H9 (cell line): Measurements from ENCODE around the gene HDAC7. TPM values are rescaled to one million over a fixed set of nuclear protein-coding genes. Genes with fewer than 3 reads are reported as not detected.
A peak's percentile ranks its signal among the peaks of the same experiment; 100 is the strongest.

Experiments
- DNase-seq: peaks from one replicate; pipeline ENCODE4 v3.0.0-alpha.2; 2017
- H2AFZ ChIP-seq: one replicate; pipeline ENCODE4 v1.6.1; 2013; ENCODE audit warnings: mild to moderate bottlenecking, low read length, control low read depth, moderate library complexity
- H2AK5ac ChIP-seq: 2 replicates; pipeline ENCODE4 v1.6.1; 2013; ENCODE audit warnings: low read length, control low read depth, mixed read lengths; ENCODE audit not compliant: insufficient read length
- H2BK120ac ChIP-seq: one replicate; pipeline ENCODE4 v1.6.1; 2013; ENCODE audit warnings: low read depth, mild to moderate bottlenecking, low read length, control low read depth, inconsistent platforms; ENCODE audit not compliant: poor library complexity, severe bottlenecking
- H2BK12ac ChIP-seq: 2 replicates; pipeline ENCODE4 v1.6.1; 2013; ENCODE audit warnings: low read length, control low read depth, mixed read lengths, low read depth; ENCODE audit not compliant: insufficient read length
- H2BK15ac ChIP-seq: 2 replicates; pipeline ENCODE4 v1.6.1; 2013; ENCODE audit warnings: low read depth, low read length, control low read depth
- H2BK20ac ChIP-seq: one replicate; pipeline ENCODE4 v1.6.1; 2013; ENCODE audit warnings: low read depth, mild to moderate bottlenecking, low read length, control low read depth, inconsistent platforms; ENCODE audit not compliant: poor library complexity, severe bottlenecking
- H2BK5ac ChIP-seq: 2 replicates; pipeline ENCODE4 v1.6.1; 2013; ENCODE audit warnings: low read length, control low read depth, mixed read lengths; ENCODE audit not compliant: insufficient read length
- H3K14ac ChIP-seq: 2 replicates; pipeline ENCODE4 v1.6.1; 2013; ENCODE audit warnings: low read length, control low read depth; ENCODE audit not compliant: insufficient read depth
- H3K18ac ChIP-seq: 2 replicates; pipeline ENCODE4 v1.6.1; 2013; ENCODE audit warnings: low read depth, mild to moderate bottlenecking, mixed read lengths, low read length, control low read depth; ENCODE audit not compliant: insufficient read length
- H3K23ac ChIP-seq: 2 replicates; pipeline ENCODE4 v1.6.1; 2013; ENCODE audit warnings: low read length, control low read depth, mixed read lengths, low read depth; ENCODE audit not compliant: insufficient read length
- H3K23me2 ChIP-seq: 2 replicates; pipeline ENCODE4 v1.6.1; 2013; ENCODE audit warnings: low read depth, mild to moderate bottlenecking, mixed read lengths, low read length, control low read depth; ENCODE audit not compliant: insufficient read length, poor library complexity, severe bottlenecking
- H3K27ac ChIP-seq: 2 replicates; pipeline ENCODE4 v1.5.1; 2013; ENCODE audit warnings: low read length, control low read depth, mixed read lengths, low read depth; ENCODE audit not compliant: insufficient read length
- H3K27me3 ChIP-seq: 2 replicates; pipeline ENCODE4 v1.6.1; 2013; ENCODE audit warnings: low read length, control low read depth, inconsistent platforms; ENCODE audit not compliant: insufficient read depth
- H3K4ac ChIP-seq: 2 replicates; pipeline ENCODE4 v1.6.1; 2013; ENCODE audit warnings: low read depth, mild to moderate bottlenecking, control low read depth, inconsistent platforms, low read length, moderate library complexity
- H3K4me1 ChIP-seq: 2 replicates; pipeline ENCODE4 v1.6.1; 2013; ENCODE audit warnings: low read length, control low read depth, inconsistent platforms; ENCODE audit not compliant: insufficient read depth
- H3K4me2 ChIP-seq: 2 replicates; pipeline ENCODE4 v1.6.1; 2013; ENCODE audit warnings: low read length, control low read depth, mixed read lengths; ENCODE audit not compliant: insufficient read length, insufficient read depth
- H3K56ac ChIP-seq: 2 replicates; pipeline ENCODE4 v1.6.1; 2013; ENCODE audit warnings: low read depth, mild to moderate bottlenecking, mixed read lengths, low read length, control low read depth; ENCODE audit not compliant: insufficient read length
- H3K79me1 ChIP-seq: 2 replicates; pipeline ENCODE4 v1.6.1; 2013; ENCODE audit warnings: low read depth, mild to moderate bottlenecking, moderate library complexity, low read length, control low read depth, inconsistent platforms; ENCODE audit not compliant: insufficient read depth, poor library complexity, severe bottlenecking
- H3K79me2 ChIP-seq: 2 replicates; pipeline ENCODE4 v1.6.1; 2013; ENCODE audit warnings: low read length, control low read depth, inconsistent platforms; ENCODE audit not compliant: insufficient read depth
- H3K9ac ChIP-seq: 2 replicates; pipeline ENCODE4 v1.6.1; 2013; ENCODE audit warnings: low read length, control low read depth, mixed read lengths; ENCODE audit not compliant: insufficient read length; ENCODE audit errors: extremely low read depth
- H3K9me3 ChIP-seq: one replicate; pipeline ENCODE4 v1.6.1; 2013; ENCODE audit warnings: low read depth, low read length, inconsistent platforms; ENCODE audit not compliant: control insufficient read depth
- H3T11ph ChIP-seq: one replicate; pipeline ENCODE4 v1.6.1; 2013; ENCODE audit warnings: mild to moderate bottlenecking, low read length, control low read depth, inconsistent platforms
- H4K20me1 ChIP-seq: one replicate; pipeline ENCODE4 v1.6.1; 2013; ENCODE audit not compliant: control insufficient read depth, insufficient read length, insufficient read depth
- H4K5ac ChIP-seq: 2 replicates; pipeline ENCODE4 v1.6.1; 2013; ENCODE audit warnings: low read depth, mild to moderate bottlenecking, mixed read lengths, low read length, control low read depth; ENCODE audit not compliant: insufficient read length
- H4K8ac ChIP-seq: replicated peaks from 2 replicates; pipeline ENCODE4 v1.6.1; 2013; ENCODE audit warnings: low read length, control low read depth, mixed read lengths, low read depth; ENCODE audit not compliant: insufficient read length
- H4K91ac ChIP-seq: 2 replicates; pipeline ENCODE4 v1.6.1; 2013; ENCODE audit warnings: low read depth, mild to moderate bottlenecking, moderate library complexity, mixed read lengths, low read length, control low read depth; ENCODE audit not compliant: insufficient read length
- H3K27ac Mint-ChIP-seq, 3 experiments: 2 replicates in 2 of 3; 3 replicates in 1 of 3; pipeline ENCODE4 v1.8.0; 2020 to 2021; ENCODE audit warnings: mixed read lengths in 3 of 3, mild to moderate bottlenecking in 1 of 3, moderate library complexity in 1 of 3
- H3K27me3 Mint-ChIP-seq: 2 replicates; pipeline ENCODE4 v1.8.0; 2021; ENCODE audit warnings: low read depth, mild to moderate bottlenecking, moderate library complexity, mixed read lengths
- H3K36me3 Mint-ChIP-seq, 3 experiments: 2 replicates in 2 of 3; 3 replicates in 1 of 3; pipeline ENCODE4 v1.8.0; 2020 to 2021; ENCODE audit warnings: low read depth in 3 of 3, mixed read lengths in 3 of 3; ENCODE audit not compliant: insufficient read depth in 1 of 3
- H3K4me1 Mint-ChIP-seq, 2 experiments: 2 replicates each; pipeline ENCODE4 v1.8.0; 2020; ENCODE audit warnings: mixed read lengths in 2 of 2
- H3K4me3 Mint-ChIP-seq, 2 experiments: 2 replicates in 1 of 2; 3 replicates in 1 of 2; pipeline ENCODE4 v1.8.0; 2020 to 2021; ENCODE audit warnings: mild to moderate bottlenecking in 2 of 2, mixed read lengths in 2 of 2, moderate library complexity in 1 of 2
- H3K9me3 Mint-ChIP-seq, 2 experiments: 2 replicates in 1 of 2; 3 replicates in 1 of 2; pipeline ENCODE4 v1.8.0; 2020; ENCODE audit warnings: mild to moderate bottlenecking in 2 of 2, mixed read lengths in 2 of 2, moderate library complexity in 1 of 2
- CTCF ChIP-seq: fragments of 200-600 bp; sonication (generic); conservative IDR thresholded peaks from 3 replicates; pipeline ENCODE4 v1.8.0; 2021; ENCODE audit warnings: antibody characterized with exemption, mild to moderate bottlenecking
- WGBS: extraction: QIAGEN DNeasy Blood & Tissue Kit; methylation state at CpG from one replicate; pipeline ENCODE4 v1.1.7; 2013; ENCODE audit warnings: missing lambda C conversion rate, low lambda C conversion rate, mixed read lengths; ENCODE audit not compliant: insufficient read length; ENCODE audit errors: extremely low coverage; 5-methylcytosine and 5-hydroxymethylcytosine counted together
- total RNA-seq: library from RNA; stranded (reverse); gene quantifications from 2 replicates; pipeline ENCODE4 v1.2.1, GENCODE V29; 2021

Gene HDAC7
- total RNA-seq, 1 experiment from 2014 or later, result 72.1 TPM

- Histone ChIP-seq H3K4ac (no peak overlapping the region), H3K23me2 (no peaks in the 10 kb centered on the region), H3K23ac (no peak overlapping the region), H3K14ac (no peak overlapping the region), H3K79me2 (no peaks in the 10 kb centered on the region), H3K18ac (no peak overlapping the region), H3K27ac (no peak overlapping the region), H3K4me1 (peaks cover 19% of the 10 kb centered on the region), H2BK5ac (no peak overlapping the region), H2BK20ac (no peak overlapping the region), H3T11ph (no peak overlapping the region), H3K4me2 (no peak overlapping the region), H2AFZ (no peak overlapping the region), H3K9me3 (no peaks in the 10 kb centered on the region), H3K27me3 (no peaks in the 10 kb centered on the region), H4K5ac (no peak overlapping the region), H4K20me1 (no peaks in the 10 kb centered on the region), H2BK15ac (no peak overlapping the region), H4K91ac (no peak overlapping the region), H2BK120ac (no peak overlapping the region), H3K56ac (no peak overlapping the region), H4K8ac (no peak overlapping the region), H2AK5ac (no peak overlapping the region), H2BK12ac (no peak overlapping the region), H3K9ac (no peak overlapping the region), H3K79me1 (no peaks in the 10 kb centered on the region)
- Mint-ChIP-seq H3K27ac (peak overlapping the region in 1 of 3 experiments; percentile 77; a peak in 1 of 7 replicates), H3K9me3 (no peaks in the 10 kb centered on the region), H3K4me1 (peaks cover 16 to 19% of the 10 kb centered on the region in 2 experiments), H3K36me3 (peaks cover 0 to 10% (median 2%) of the 10 kb centered on the region in 3 experiments; a peak in 3 of 7 replicates), H3K4me3 (no peak overlapping the region), H3K27me3 (no peaks in the 10 kb centered on the region)
- no peak for TF ChIP-seq CTCF
- WGBS, result no CpG with 5 or more reads among the region's 19 CpGs
- DNase-seq, result no peak
Measured at GRCh38 chr12:47750916-47751470, 68.7 kb downstream of the HDAC7 start.
